PC-9 (cell line): ENCODE measurements around the gene MTMR3.

ENCODE experiments used
- EZH2 ChIP-seq: fragments of 200-600 bp; sonication (generic); IDR thresholded peaks from 2 replicates; pipeline ENCODE4 v1.8.0; 2017; ENCODE audit warnings: antibody characterized with exemption, low read depth
- TF ChIP-seq, protein P1 (sequence below): fragments of 200-600 bp; sonication (generic); conservative IDR thresholded peaks from 2 replicates; pipeline ENCODE4 v1.6.1; 2017; ENCODE audit warnings: mixed run types, antibody characterized with exemption, mild to moderate bottlenecking, moderate library complexity

DNA sequence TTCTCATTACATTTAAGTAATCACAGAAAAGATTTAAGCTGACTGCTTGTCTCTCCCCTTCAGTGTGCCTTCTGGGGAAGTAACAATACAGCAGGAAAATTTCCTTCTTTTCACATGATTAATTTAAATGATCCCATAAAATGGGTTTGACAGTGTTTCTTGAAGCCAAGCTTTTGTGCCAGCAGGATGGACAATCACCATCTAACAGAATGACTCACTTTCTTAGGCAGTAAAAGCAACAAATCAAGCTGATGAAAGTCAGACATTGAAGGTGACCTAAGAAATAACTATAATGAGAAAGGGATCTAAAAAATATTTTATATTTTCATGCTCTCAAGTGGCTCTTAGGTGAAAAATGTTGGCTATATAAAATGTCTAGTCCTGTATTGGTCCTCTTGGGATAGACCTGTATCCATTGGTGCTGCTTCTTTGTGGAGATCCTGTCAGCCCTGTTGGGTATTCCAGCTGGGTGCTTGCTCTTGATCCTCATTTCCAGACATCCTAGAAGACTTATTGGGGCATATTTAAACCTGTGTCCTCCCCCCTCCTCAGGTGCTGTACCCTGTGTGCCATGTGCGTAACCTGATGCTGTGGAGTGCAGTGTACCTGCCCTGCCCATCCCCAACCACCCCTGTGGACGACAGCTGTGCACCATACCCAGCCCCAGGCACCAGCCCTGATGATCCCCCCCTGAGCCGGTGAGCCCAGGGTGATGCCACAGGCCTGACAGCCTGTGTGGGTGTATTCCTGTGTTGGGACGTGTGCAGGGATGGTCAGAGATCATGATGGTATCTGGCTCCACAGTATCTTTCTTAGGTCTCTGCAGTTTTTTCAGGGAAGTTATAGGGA lies 134.6 kb downstream of the MTMR3 start:
- TF ChIP-seq, protein P1, sequence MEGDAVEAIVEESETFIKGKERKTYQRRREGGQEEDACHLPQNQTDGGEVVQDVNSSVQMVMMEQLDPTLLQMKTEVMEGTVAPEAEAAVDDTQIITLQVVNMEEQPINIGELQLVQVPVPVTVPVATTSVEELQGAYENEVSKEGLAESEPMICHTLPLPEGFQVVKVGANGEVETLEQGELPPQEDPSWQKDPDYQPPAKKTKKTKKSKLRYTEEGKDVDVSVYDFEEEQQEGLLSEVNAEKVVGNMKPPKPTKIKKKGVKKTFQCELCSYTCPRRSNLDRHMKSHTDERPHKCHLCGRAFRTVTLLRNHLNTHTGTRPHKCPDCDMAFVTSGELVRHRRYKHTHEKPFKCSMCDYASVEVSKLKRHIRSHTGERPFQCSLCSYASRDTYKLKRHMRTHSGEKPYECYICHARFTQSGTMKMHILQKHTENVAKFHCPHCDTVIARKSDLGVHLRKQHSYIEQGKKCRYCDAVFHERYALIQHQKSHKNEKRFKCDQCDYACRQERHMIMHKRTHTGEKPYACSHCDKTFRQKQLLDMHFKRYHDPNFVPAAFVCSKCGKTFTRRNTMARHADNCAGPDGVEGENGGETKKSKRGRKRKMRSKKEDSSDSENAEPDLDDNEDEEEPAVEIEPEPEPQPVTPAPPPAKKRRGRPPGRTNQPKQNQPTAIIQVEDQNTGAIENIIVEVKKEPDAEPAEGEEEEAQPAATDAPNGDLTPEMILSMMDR: no peak
- no peak for TF ChIP-seq EZH2
